HCT116 (cell line): ENCODE measurements around the gene PPIC.

Experiments
- SIN3A ChIP-seq: IDR thresholded peaks from 2 replicates; pipeline ENCODE4 v1.6.1; 2012; ENCODE audit warnings: low read depth
- SP1 ChIP-seq: IDR thresholded peaks from 2 replicates; pipeline ENCODE4 v1.6.1; 2012; ENCODE audit warnings: low read depth
- TF ChIP-seq, protein P1 (sequence below), 3 experiments: fragments of 200-600 bp in 1 of 3; sonication (generic) in 1 of 3; IDR thresholded peaks in 2 of 3; conservative IDR thresholded peaks in 1 of 3; 2 replicates each; pipeline ENCODE4 v1.5.1; 2012 to 2017; ENCODE audit warnings: low read depth in 2 of 3, low read length in 2 of 3, antibody characterized with exemption in 1 of 3, borderline replicate concordance in 1 of 3, control low read depth in 1 of 3, mild to moderate bottlenecking in 1 of 3, mixed read lengths in 1 of 3, mixed run types in 1 of 3, moderate library complexity in 1 of 3; ENCODE audit not compliant: insufficient read depth in 1 of 3

DNA sequence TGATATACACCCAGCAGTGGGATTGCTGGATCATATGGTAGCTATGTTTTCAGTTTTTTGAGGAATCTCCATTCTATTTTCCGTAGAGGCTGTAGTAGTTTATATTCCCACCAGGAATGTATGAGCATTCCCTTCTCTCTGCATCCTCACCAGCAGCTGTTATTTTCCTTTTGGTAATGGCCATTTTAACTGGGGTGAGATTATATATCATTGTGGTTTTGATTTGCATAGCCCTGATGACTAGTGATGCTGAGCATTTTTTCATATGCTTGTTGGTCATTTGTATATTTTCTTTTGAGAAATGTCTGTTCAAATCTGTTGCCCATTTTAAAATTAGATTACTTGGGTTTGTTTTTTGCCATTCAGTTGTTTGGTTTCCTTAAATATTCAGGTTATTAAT lies 11.2 kb upstream of the PPIC start:
- TF ChIP-seq, protein P1, sequence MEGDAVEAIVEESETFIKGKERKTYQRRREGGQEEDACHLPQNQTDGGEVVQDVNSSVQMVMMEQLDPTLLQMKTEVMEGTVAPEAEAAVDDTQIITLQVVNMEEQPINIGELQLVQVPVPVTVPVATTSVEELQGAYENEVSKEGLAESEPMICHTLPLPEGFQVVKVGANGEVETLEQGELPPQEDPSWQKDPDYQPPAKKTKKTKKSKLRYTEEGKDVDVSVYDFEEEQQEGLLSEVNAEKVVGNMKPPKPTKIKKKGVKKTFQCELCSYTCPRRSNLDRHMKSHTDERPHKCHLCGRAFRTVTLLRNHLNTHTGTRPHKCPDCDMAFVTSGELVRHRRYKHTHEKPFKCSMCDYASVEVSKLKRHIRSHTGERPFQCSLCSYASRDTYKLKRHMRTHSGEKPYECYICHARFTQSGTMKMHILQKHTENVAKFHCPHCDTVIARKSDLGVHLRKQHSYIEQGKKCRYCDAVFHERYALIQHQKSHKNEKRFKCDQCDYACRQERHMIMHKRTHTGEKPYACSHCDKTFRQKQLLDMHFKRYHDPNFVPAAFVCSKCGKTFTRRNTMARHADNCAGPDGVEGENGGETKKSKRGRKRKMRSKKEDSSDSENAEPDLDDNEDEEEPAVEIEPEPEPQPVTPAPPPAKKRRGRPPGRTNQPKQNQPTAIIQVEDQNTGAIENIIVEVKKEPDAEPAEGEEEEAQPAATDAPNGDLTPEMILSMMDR (IDR thresholded peaks at IDR 0.05 in 2 of 3, conservative IDR thresholded peaks at IDR 0.05 in 1 of 3; ENCODE audit: borderline replicate concordance in 1 of 3, insufficient read depth in 1 of 3, low read depth in 2 of 3, low read length in 2 of 3), result no peak
- TF ChIP-seq SP1 (no peak), SIN3A (no peak)
